H1 (cell line): ENCODE results near the gene OR52W1. TPM values are rescaled to one million over a fixed set of nuclear protein-coding genes. Genes with fewer than 3 reads are reported as not detected.

ENCODE experiments used
- CTCF ChIA-PET: fragments of 300-600 bp; sonication (Branson Sonifier 250); formaldehyde crosslinking; loops from one replicate; lab custom pipeline; 2021; ENCODE audit not compliant: partially characterized antibody; lab: Charles Lee
- POLR2A ChIA-PET: fragments of 300-600 bp; sonication (Branson Sonifier 250); formaldehyde crosslinking; loops from one replicate; lab custom pipeline; 2021; ENCODE audit warnings: inconsistent platforms; ENCODE audit not compliant: partially characterized antibody; lab: Charles Lee
- DNase-seq, 2 experiments: peaks; one replicate each; pipeline versions ENCODE4 v3.0.0 to v3.0.0-alpha.2; 2010 to 2022; ENCODE audit warnings: low spot score in 2 of 2, low read depth in 1 of 2, mixed read lengths in 1 of 2
- FAIRE-seq: peaks from 2 replicates; lab custom pipeline; 2011; peaks lifted over from hg19 to GRCh38; lab: Jason Lieb, UNC
- H2AFZ ChIP-seq: 2 replicates; pipeline ENCODE4 v1.8.1; 2012; ENCODE audit warnings: low read length, inconsistent platforms
- H2AK5ac ChIP-seq: 2 replicates; pipeline ENCODE4 v1.6.1; 2013; ENCODE audit warnings: low read depth, low read length
- H2BK120ac ChIP-seq: replicated peaks from 2 replicates; pipeline ENCODE3; 2013; ENCODE audit warnings: low read depth, low read length, inconsistent platforms
- H2BK12ac ChIP-seq: 2 replicates; pipeline ENCODE4 v1.6.1; 2013; ENCODE audit warnings: low read depth, low read length
- H2BK15ac ChIP-seq: 2 replicates; pipeline ENCODE4 v1.6.1; 2013; ENCODE audit warnings: low read length
- H2BK20ac ChIP-seq: 2 replicates; pipeline ENCODE4 v1.6.1; 2013; ENCODE audit warnings: low read length
- H2BK5ac ChIP-seq: 2 replicates; pipeline ENCODE4 v1.6.1; 2013; ENCODE audit warnings: low read depth, low read length
- H3K14ac ChIP-seq: 2 replicates; pipeline ENCODE4 v1.6.1; 2013; ENCODE audit warnings: inconsistent platforms; ENCODE audit not compliant: insufficient read length
- H3K18ac ChIP-seq: 2 replicates; pipeline ENCODE4 v1.6.1; 2013; ENCODE audit warnings: low read length; ENCODE audit errors: extremely low read depth
- H3K23ac ChIP-seq: 2 replicates; pipeline ENCODE4 v1.6.1; 2013; ENCODE audit warnings: inconsistent platforms; ENCODE audit not compliant: insufficient read length
- H3K23me2 ChIP-seq: 2 replicates; pipeline ENCODE4 v1.6.1; 2013; ENCODE audit warnings: low read depth, low read length
- H3K27ac ChIP-seq: 2 replicates; pipeline ENCODE4 v1.6.1; 2011; ENCODE audit warnings: low read depth, low read length, inconsistent platforms
- H3K27me3 ChIP-seq, 4 experiments: replicated peaks in 1 of 4; 1 replicate in 1 of 4; 2 replicates in 3 of 4; pipeline versions ENCODE4 v1.6.1 to v1.8.1; 2011 to 2013; ENCODE audit warnings: low read length in 3 of 4, mild to moderate bottlenecking in 3 of 4, inconsistent platforms in 2 of 4, mixed read lengths in 2 of 4, moderate library complexity in 1 of 4; ENCODE audit not compliant: control insufficient read depth in 3 of 4, insufficient read depth in 3 of 4; ENCODE audit errors: extremely low read depth in 1 of 4
- H3K36me3 ChIP-seq, 4 experiments: 2 replicates each; pipeline versions ENCODE4 v1.6.1 to v1.8.1; 2011 to 2013; ENCODE audit warnings: mild to moderate bottlenecking in 4 of 4, low read length in 3 of 4, moderate library complexity in 2 of 4, control low read depth in 1 of 4, inconsistent platforms in 1 of 4; ENCODE audit not compliant: insufficient read depth in 4 of 4, control insufficient read depth in 2 of 4
- H3K4ac ChIP-seq: replicated peaks from 2 replicates; pipeline ENCODE3; 2013; ENCODE audit warnings: low read length, low read depth, mixed read lengths, inconsistent platforms; ENCODE audit not compliant: insufficient read length
- H3K4me1 ChIP-seq, 4 experiments: replicated peaks in 1 of 4; 1 replicate in 1 of 4; 2 replicates in 3 of 4; pipeline versions ENCODE4 v1.6.1 to v1.8.1; 2011 to 2013; ENCODE audit warnings: low read length in 3 of 4, inconsistent platforms in 2 of 4, mixed read lengths in 1 of 4; ENCODE audit not compliant: insufficient read depth in 4 of 4, control insufficient read depth in 3 of 4
- H3K4me2 ChIP-seq, 2 experiments: 2 replicates each; pipeline versions ENCODE4 v1.6.1 to v1.8.1; 2011 to 2013; ENCODE audit warnings: low read depth in 2 of 2, low read length in 2 of 2, control low read depth in 1 of 2, inconsistent platforms in 1 of 2, mild to moderate bottlenecking in 1 of 2; ENCODE audit not compliant: insufficient read depth in 1 of 2
- H3K4me3 ChIP-seq, 4 experiments: fragments of 200-600, 300-600 bp in 1 of 4; sonication (generic), shearing (Covaris generic), sonication (Bioruptor Twin) in 1 of 4; 2 replicates each; pipeline versions ENCODE4 v1.5.1 to v1.8.1; 2011 to 2016; ENCODE audit warnings: low read length in 4 of 4, low read depth in 3 of 4, control low read depth in 2 of 4, inconsistent platforms in 2 of 4, mild to moderate bottlenecking in 2 of 4, mixed read lengths in 1 of 4, moderate library complexity in 1 of 4; ENCODE audit not compliant: insufficient read depth in 2 of 4; ENCODE audit errors: extremely low read depth in 1 of 4
- H3K56ac ChIP-seq: replicated peaks from 2 replicates; pipeline ENCODE3; 2013; ENCODE audit warnings: low read depth, mild to moderate bottlenecking, mixed read lengths, low read length, inconsistent platforms; ENCODE audit not compliant: insufficient read length
- H3K79me1 ChIP-seq: 2 replicates; pipeline ENCODE4 v1.6.1; 2013; ENCODE audit warnings: low read depth, low read length, control low read depth
- H3K79me2 ChIP-seq, 2 experiments: 2 replicates each; pipeline versions ENCODE4 v1.6.1 to v1.8.1; 2012 to 2013; ENCODE audit warnings: low read length in 2 of 2, mild to moderate bottlenecking in 2 of 2, inconsistent platforms in 1 of 2; ENCODE audit not compliant: insufficient read depth in 2 of 2, control insufficient read depth in 1 of 2
- H3K9ac ChIP-seq, 4 experiments: replicated peaks in 1 of 4; 1 replicate in 1 of 4; 2 replicates in 3 of 4; pipeline versions ENCODE4 v1.6.1 to v1.8.1; 2011 to 2013; ENCODE audit warnings: low read depth in 3 of 4, low read length in 3 of 4, control low read depth in 2 of 4, mild to moderate bottlenecking in 2 of 4, moderate library complexity in 2 of 4, inconsistent platforms in 1 of 4; ENCODE audit errors: extremely low read depth in 1 of 4
- H3K9me3 ChIP-seq, 2 experiments: 2 replicates each; pipeline versions ENCODE4 v1.6.1 to v1.8.1; 2012 to 2013; ENCODE audit warnings: mild to moderate bottlenecking in 2 of 2, moderate library complexity in 2 of 2, control low read depth in 1 of 2, inconsistent platforms in 1 of 2, low read depth in 1 of 2, low read length in 1 of 2, mixed read lengths in 1 of 2; ENCODE audit not compliant: insufficient read depth in 2 of 2
- H4K20me1 ChIP-seq, 2 experiments: replicated peaks in 1 of 2; 2 replicates each; pipeline versions ENCODE3 to v1.8.1; 2011 to 2013; ENCODE audit warnings: inconsistent platforms in 2 of 2, low read length in 2 of 2, mild to moderate bottlenecking in 1 of 2; ENCODE audit not compliant: insufficient read depth in 2 of 2, control insufficient read depth in 1 of 2
- H4K5ac ChIP-seq: 2 replicates; pipeline ENCODE4 v1.6.1; 2013; ENCODE audit warnings: low read length, low read depth, mixed read lengths, inconsistent platforms; ENCODE audit not compliant: insufficient read length
- H4K8ac ChIP-seq: 2 replicates; pipeline ENCODE4 v1.8.0; 2013; ENCODE audit warnings: mild to moderate bottlenecking, moderate library complexity, low read length, inconsistent platforms; ENCODE audit not compliant: insufficient read depth; ENCODE audit errors: extremely low read depth
- H4K91ac ChIP-seq: replicated peaks from 2 replicates; pipeline ENCODE3; 2013; ENCODE audit warnings: low read length, mixed read lengths, inconsistent platforms; ENCODE audit not compliant: insufficient read length
- POLR2AphosphoS5 ChIP-seq: IDR thresholded peaks from 2 replicates; pipeline ENCODE4 v1.6.1; 2011; ENCODE audit warnings: low read depth, low read length
- POU5F1 ChIP-seq: IDR thresholded peaks from 2 replicates; pipeline ENCODE4 v1.6.1; 2011; ENCODE audit warnings: low read depth, mild to moderate bottlenecking, low read length, moderate library complexity
- RBBP5 ChIP-seq: IDR thresholded peaks from 2 replicates; pipeline ENCODE4 v1.7.1; 2012; ENCODE audit warnings: low read depth, mild to moderate bottlenecking, inconsistent platforms, low read length, moderate library complexity, borderline replicate concordance
- WGBS, 2 experiments: shearing (Covaris generic) in 1 of 2; methylation state at CpG; one replicate each; pipeline versions ENCODE4 v1.1.6 to v1.1.7; 2013 to 2015; ENCODE audit warnings: low lambda C conversion rate in 2 of 2, mixed read lengths in 2 of 2, inconsistent platforms in 1 of 2, low coverage in 1 of 2, missing lambda C conversion rate in 1 of 2; ENCODE audit not compliant: insufficient replicate concordance in 2 of 2, insufficient coverage in 1 of 2, insufficient read length in 1 of 2; ENCODE audit errors: extremely low coverage in 1 of 2, missing lambda C conversion rate in 1 of 2; 5-methylcytosine and 5-hydroxymethylcytosine counted together
- polyA plus RNA-seq, 7 experiments: library from polyadenylated mRNA; depleted of rRNA in 3 of 7; stranded (reverse) in 5 of 7; unstranded in 2 of 7; fragments of >200 nt in 5 of 7; fragments of 200-250 nt in 2 of 7; gene quantifications; 1 replicate in 5 of 7; 2 replicates in 1 of 7; 4 replicates in 1 of 7; pipeline versions ENCODE4 v1.2.1 to v1.2.3, GENCODE V29; 2011 to 2013; ENCODE audit warnings: missing spikeins in 2 of 7, mixed read lengths in 2 of 7
- total RNA-seq: library from RNA; stranded (reverse); fragmentation: NEBNext Ultra II Directional; extraction: Animal tissue kit (Norgen Biotek cat#: 25700); gene quantifications from 2 replicates; pipeline ENCODE4 v1.2.1, GENCODE V29; 2021

Gene OR52W1
- total and polyA plus RNA-seq, 2 of the 8 experiments (the other 6 are each of a cell fraction or from before 2014, with no cell fraction given), result not detected

DNA sequence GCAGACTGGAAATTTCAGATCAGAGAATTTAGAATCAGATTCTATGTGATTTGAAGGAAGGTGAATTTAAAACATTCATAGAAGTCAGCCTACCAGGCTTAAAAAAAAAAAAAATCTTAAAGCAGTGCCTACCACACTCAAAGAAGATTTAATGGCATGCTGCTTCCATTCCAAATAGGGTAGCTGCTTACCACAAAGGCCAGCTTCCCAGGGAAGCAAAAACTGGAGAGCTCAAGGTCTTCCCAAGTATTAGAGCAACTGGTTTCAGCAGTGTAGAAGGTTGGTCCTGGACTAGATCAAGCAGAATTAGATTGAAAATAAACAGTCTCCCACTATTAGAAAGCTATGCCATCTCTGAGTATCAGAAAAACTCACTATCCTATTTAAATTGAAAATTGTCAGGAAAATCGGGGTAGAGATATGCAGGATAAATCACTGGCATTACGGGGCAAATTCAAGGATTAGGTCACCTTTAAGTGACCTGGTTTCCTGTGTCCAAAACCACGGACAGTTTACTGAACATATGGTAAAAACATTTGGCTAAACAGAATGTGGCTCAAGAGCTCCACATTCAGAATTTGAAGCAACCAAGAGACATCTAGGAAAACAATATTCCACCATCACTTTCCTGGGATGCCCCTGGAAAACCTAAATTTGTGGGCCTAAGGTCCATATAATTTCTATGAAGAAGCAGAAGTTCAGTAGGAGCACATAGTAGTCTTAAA, 7.6 kb downstream of the OR52W1 start:
- no peak for TF ChIP-seq RBBP5
- no peak for TF ChIP-seq POU5F1
- no peak for TF ChIP-seq POLR2AphosphoS5
- CTCF ChIA-PET, result interaction anchor here (0.6 to 2.9 kb wide), 8 partner anchors 8 to 1996 kb away, joined by 3 to 15 read pairs (median 4); partner anchors contain the start of gene CNGA4

More for the DNA sequence above, 7.6 kb downstream of the OR52W1 start:
- Histone ChIP-seq H4K5ac (no peak overlapping the region), H3K4me3 (no peak overlapping the region), H2BK12ac (no peak overlapping the region), H3K79me1 (no peaks in the 10 kb centered on the region), H3K79me2 (no peaks in the 10 kb centered on the region), H3K4ac (no peak overlapping the region), H2BK120ac (no peak overlapping the region), H4K20me1 (no peaks in the 10 kb centered on the region), H3K23me2 (no peaks in the 10 kb centered on the region), H4K91ac (no peak overlapping the region), H3K4me1 (no peaks in the 10 kb centered on the region), H3K27me3 (no peaks in the 10 kb centered on the region), H3K9me3 (no peaks in the 10 kb centered on the region), H2BK20ac (no peak overlapping the region), H3K27ac (no peak overlapping the region), H3K9ac (no peak overlapping the region), H3K56ac (no peak overlapping the region), H3K4me2 (no peak overlapping the region), H4K8ac (no peak overlapping the region), H3K23ac (no peak overlapping the region), H3K36me3 (peaks cover 0 to 12% (median 1%) of the 10 kb centered on the region in 4 experiments; a peak in 6 of 8 replicates), H2AK5ac (no peak overlapping the region), H2AFZ (no peak overlapping the region), H3K18ac (no peak overlapping the region), H2BK15ac (no peak overlapping the region), H2BK5ac (no peak overlapping the region), H3K14ac (no peak overlapping the region)
- no peak for FAIRE-seq
- WGBS, 2 experiments, result 90% methylated on average over 3 of the region's 3 CpGs; no CpG with 5 or more reads in 1 of the 2 experiments
- no peak for DNase-seq
- POLR2A ChIA-PET, result no interaction called here
